ENCODE data around the gene SYNDIG1.

Gene SYNDIG1

DNA sequence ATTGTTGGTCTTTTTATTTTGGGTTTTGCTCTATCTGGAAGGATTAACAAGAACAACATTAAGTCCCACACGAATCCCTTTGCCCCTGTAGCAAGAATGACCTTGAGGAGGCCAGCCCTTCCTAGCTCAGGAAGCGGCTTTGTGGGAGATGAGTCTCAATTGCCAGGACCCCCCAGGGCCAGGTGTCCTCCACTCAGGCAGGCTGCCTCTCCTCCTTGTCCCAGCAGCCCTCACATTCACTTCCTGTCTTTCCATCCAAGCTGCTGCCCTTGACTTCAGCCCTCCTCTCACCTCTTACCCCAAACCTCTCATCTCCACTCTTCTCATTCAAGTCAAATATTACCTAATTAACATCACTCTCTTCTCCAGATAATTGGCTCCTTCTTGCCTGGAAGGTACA is 22.6 kb upstream of the SYNDIG1 start:
- DNase-seq (ENCODE audit: low read depth in 1 of 2, low spot score in 1 of 2), result no peak

DNA sequence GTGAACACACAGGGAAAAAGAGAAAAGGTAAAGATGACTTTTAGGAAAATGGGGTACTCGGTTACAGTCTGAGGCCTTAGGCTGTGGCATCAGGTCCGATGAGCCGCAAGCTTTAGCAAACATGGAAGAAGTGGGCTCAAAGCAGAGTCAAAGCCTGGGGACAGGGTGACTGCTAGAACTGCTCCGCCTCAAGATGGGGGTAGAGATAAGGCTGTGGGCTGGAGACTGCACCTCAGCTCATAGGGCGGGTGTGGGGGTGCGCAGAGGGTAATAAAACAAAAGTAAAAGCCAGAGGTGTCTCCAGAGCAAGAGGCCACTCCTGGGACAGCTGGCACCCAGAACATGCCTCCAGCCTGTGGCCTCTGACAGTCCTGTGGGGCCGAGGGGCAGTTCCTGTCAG is 21.3 kb upstream of the SYNDIG1 start:
- DNase-seq (ENCODE audit: low read depth in 1 of 2, low spot score in 1 of 2), result no peak

DNA sequence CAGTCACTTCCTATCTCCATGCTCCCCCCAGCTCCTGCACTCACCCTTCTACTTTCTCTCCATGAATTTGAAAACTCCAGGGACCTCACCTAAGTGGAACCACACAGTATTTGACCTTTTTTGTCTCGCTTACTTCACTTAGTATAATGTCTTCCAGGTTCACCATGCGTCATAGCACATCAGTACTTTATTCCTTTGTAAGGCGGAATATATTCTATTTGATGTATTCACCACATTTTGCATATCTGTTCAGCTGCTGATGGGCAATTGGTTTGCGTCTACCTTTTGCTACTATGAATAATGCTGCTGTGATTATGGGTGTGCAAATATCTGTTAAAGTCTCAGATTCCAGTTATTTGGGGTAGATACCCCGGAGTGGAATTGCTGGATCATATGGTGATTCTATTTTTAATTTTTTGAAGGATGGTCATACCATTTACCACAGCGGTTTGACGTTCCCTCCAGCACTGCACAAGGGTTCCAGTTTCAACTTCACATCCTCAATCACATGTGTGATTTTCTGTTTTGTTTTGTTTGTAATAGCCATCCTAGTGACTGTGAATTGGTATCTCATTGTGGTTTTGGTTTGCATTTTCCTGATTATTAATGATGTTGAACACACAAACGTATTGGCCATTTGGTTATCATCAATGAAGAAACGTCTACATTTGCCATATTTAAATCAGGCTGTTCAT is 20.3 kb upstream of the SYNDIG1 start:
- no peak for DNase-seq (ENCODE audit: low read depth in 1 of 2, low spot score in 1 of 2)

DNA sequence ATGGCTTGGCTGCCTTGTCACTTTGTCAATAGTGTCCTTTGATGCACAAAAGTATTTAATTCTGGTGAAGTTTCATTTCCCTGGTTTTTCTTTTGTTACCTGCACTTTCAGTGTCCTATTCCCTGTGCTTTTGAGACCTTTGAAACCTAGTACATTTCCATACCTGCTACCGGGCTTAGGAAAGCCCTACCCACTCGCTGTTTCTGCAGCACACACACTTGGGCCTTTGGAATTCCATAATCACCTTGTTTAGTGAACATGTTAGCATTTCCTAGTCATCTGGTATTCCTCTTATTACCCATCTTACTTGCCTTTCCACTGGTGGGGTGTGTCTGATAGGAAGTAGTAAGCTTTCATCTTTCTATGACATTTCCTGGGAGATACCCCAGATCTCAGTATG is 19.3 kb upstream of the SYNDIG1 start:
- no peak for DNase-seq (ENCODE audit: low read depth in 1 of 2, low spot score in 1 of 2)

DNA sequence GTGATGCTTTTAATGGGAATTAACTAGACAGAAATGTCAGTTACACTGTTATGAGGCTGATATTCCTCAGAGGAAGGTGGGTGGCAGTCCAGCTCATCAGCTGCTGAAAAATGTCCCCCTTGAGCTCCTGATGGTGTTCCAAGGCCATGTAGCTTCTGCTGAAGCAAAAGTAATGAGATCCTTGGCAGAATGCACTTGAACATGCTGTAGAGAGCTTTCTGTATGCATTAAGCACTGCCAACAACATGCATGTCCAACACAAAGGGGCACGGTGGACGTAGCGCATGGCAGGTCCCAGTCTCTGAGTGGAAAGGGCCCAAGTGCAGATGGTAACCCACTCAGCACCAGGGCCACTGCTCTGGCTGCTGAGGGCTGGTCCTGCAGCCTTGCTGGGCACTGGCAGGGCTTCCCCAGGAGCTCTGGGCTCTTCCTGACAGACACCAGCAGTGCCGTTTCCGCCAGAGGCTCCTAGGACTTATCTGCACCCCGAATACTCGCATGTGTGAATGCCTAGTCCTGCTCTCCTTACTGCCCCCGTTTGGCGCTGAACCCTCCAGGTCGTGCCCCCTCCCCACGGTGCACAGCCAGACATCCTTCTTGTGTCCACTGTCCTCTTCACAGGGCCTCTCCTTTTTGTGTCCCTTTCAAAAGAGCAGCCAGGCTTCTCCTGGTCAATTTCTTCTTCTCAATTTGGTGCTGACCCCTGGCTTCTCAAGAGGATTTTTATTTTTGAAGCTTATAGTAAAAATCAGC is 18.6 kb upstream of the SYNDIG1 start:
- DNase-seq (ENCODE audit: low read depth in 1 of 2, low spot score in 1 of 2), result no peak

GRCh38 chr20:24451428-24451827 is 18.0 kb upstream of the SYNDIG1 start:
- no peak for DNase-seq (ENCODE audit: low read depth in 1 of 2, low spot score in 1 of 2)

DNA sequence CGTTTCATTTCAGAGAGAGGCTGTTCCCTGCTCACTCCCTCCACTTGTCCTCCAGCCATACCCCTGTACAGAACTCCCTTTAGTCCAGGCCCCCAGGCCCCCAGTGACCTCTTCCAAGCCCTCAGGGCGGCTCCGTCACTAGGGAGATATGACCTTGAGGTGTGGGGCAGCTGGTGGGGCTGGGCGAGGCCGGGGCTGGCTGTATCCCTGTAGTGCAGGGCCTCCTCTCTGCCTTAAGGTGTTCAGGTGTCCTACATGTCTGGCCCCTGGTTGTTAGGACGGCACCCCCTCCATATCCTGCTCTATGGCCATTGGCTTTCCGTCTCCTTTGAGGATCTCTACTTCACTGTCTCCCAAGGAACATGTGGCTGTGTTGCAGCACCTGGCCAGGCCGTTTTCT is 17.4 kb upstream of the SYNDIG1 start:
- DNase-seq (ENCODE audit: low read depth in 1 of 2, low spot score in 1 of 2), result no peak

- no peak for DNase-seq (ENCODE audit: low read depth in 1 of 2, low spot score in 1 of 2)
Measured at GRCh38 chr20:24452498-24453127, 16.8 kb upstream of the SYNDIG1 start.

- DNase-seq (ENCODE audit: low read depth in 1 of 2, low spot score in 1 of 2), result no peak
Measured at GRCh38 chr20:24453869-24454268, 15.6 kb upstream of the SYNDIG1 start.

DNA sequence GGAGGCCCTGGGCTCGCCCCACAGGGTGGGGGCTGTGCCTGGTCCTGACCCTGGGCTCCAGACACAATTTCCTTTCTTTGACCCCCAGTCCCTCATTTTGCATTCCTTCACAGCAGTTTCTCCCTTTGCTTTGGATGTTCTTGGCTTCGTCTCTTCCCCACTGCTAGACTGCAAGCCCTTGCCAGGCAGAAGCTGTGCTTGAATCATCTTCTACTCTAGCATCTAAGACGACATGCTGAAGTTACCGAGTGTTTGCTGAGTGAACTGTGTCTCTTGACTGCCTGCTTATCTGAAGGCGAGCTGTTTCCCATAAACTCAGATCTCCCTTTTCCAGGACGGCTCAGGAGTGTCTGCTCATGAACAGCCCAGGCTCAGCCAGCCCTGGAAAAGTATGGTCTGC is 14.3 kb upstream of the SYNDIG1 start:
- DNase-seq (ENCODE audit: low read depth in 1 of 2, low spot score in 1 of 2), result no peak

DNA sequence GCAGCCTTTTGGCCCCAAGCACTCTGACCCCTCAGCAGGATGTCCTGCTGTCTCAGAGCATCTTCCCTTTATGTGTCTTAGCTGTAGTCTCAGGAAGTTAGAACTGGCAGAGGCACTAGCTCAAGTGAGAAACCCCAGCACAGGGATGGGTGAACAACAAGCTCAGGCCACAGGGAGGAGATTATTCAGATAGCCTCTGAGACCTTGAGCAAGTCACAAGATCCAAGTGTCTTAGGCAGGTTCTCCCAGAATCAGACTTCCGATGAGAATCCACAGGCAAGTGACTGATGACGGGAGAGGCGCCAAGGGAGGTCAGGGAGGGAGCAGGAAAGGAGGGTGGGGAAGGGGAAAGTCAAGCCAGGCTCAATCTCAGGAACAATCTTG is 13.0 kb upstream of the SYNDIG1 start:
- DNase-seq (ENCODE audit: low read depth in 1 of 2, low spot score in 1 of 2), result no peak

DNA sequence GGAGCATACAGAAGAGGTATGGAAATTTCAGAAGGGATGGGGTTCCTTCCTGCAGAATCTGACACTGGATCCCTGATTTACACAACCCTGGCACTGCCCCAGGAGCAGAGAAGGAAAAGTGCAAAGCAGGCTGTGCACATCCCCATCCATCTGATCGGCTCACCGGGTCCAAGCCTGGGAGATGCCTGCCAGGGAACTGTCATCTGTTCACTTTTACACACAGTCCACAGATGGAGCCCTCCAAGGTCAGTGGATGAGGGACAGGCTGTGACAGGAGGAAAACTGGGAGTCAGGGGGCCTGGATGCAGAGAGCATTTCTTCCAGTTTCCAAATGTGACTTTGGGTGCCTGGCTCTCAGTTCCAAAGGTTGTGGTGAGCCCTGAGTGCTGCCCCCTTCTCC is 11.0 kb upstream of the SYNDIG1 start:
- no peak for DNase-seq (ENCODE audit: low read depth in 1 of 2, low spot score in 1 of 2)

DNA sequence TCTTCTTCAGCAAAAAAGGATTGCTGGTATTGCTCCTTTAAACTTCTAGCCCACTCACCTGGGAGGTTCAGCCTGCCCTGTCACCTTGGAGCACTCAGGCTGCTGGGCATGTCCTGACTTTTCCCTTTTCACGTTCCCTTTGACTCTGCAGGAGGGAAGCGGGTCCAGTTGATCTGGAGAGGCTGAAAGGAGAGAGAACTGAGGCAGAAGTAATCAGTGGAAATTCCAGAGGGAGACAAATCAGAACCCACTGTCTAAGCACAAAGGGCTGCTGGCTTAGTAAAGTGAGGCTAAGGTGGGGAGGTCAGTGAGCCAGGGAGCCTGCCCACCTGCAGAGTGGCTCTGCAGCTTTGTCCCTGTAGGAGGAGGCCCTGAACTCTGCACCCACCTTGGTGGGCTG is 9.7 kb upstream of the SYNDIG1 start:
- DNase-seq (ENCODE audit: low read depth in 1 of 2, low spot score in 1 of 2), result no peak

DNA sequence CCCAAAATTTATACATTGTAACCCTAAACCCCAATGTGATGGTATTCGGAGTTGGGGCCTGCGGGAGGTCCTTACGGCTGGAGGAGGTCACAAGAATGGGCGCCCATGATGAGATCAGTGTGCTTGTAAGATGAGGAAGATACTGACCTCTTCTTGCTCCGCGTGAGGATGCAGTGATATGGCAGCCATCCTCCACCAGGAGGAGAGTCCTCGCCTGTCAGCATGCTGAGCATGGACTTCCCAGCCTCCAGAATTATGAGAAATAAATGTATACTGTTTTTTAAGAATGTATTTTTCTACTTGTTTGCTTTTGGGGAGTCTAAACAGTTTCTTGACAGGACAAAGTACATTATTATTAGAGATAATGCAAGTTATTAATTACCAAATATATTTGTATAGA is 8.7 kb upstream of the SYNDIG1 start:
- no peak for DNase-seq (ENCODE audit: low read depth in 1 of 2, low spot score in 1 of 2)

- no peak for DNase-seq (ENCODE audit: low read depth in 1 of 2, low spot score in 1 of 2)
Measured at GRCh38 chr20:24461848-24462247, 7.6 kb upstream of the SYNDIG1 start.

DNA sequence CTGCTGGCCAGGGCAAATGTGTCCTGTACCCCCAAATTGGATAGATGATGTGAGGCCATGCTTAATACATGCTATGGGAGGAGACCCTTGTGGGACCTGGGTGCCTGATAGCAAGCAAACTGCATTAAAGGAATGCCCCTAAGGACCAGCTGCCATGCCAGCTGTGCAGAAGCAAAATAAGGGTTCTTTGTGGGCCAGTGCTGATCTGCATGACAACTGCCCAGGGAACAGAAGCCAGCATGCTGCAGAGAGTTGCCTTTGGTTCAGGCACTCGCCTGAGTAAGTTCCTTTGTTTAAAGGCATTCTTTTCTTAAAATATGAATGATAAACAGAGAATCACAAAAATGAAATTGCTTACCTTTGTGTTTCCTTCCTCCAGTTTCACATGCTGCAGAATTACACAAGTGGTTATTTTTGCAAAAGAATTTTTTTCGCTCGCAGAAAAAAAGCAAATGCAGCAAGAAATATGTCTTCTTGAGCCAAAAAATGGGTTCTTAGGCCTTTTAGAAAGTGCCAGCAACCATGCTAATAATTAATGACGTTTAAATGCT is 6.9 kb upstream of the SYNDIG1 start:
- no peak for DNase-seq (ENCODE audit: low read depth in 1 of 2, low spot score in 1 of 2)

- DNase-seq (ENCODE audit: low read depth in 1 of 2, low spot score in 1 of 2), result no peak
Measured at GRCh38 chr20:24465159-24465558, 4.3 kb upstream of the SYNDIG1 start.

DNA sequence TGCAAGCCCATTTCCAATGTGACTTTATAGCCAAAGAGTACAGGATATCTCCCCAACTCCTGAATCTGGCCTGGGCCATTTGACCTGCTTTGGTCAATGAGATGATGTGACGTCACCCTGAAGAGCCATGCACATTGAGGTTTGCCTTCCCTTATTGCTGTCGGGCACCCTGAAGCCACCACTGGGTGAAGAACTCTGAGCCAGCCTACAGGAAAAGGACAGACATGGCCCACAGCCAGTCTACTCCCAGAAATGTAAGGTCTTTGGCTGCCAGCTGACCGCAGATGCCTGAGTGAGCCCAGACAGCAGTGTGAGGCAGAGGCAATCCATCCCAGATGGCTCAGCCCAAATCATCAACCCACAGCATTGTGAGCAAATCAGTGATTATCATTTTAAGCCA is 3.7 kb upstream of the SYNDIG1 start:
- DNase-seq (ENCODE audit: low read depth in 1 of 2, low spot score in 1 of 2), result no peak

DNA sequence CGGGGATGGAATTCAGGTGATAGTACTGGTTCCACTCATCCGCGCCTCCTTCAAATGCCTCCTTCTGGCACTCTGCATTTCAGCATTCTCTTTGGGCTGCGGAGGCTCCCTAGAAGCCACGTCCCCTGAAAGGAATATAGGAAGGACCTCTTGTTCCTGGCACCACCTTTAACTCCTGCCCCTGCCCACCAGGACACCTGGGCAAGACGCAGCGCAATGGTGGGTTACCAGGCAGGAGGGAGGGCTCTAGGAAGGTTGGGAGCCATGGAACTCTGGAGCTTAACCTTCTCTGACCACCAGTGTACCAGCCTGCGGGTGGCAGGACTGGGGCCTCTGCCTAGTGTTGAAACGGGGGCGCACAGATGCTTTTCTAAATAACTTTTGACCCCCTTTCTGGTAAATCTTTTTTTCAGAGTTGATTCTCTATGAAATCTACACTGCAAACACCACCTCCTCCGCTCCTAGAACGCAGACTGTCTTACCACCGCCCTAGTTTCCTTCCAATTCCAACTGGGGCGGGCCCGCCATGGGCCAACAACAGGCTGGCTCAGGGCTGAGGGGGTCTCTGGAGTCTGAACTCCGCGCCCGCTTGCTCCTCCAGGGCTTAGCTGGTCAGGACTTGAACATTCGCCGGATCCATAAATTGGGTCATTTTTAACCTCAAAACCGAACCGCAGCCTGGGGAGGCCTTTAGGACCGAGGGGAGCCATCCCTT is 871 bp upstream of the SYNDIG1 start:
- no peak for DNase-seq (ENCODE audit: low read depth in 1 of 2, low spot score in 1 of 2)

- no peak for DNase-seq (ENCODE audit: low read depth in 1 of 2, low spot score in 1 of 2)
Measured at GRCh38 chr20:24469894-24470745, 691 bp downstream of the SYNDIG1 start.

Measured in stimulated activated CD4-positive, alpha-beta T cell treated with anti-CD3 and anti-CD28 coated beads, Interleukin-15, amount 100 ng/mL, for 1 hour (primary cell).